Fibroblast of pulmonary artery (primary cell): Measurements from ENCODE around the gene PCDH9.

ENCODE experiments used
- DNase-seq: peaks from one replicate; pipeline ENCODE4 v3.0.0-alpha.2; 2010; ENCODE audit warnings: low read depth
- H3K4me3 ChIP-seq: replicated peaks from 2 replicates; pipeline ENCODE4 v1.5.1; 2011; ENCODE audit warnings: low read depth, mild to moderate bottlenecking, control low read depth, low read length, moderate library complexity
- TF ChIP-seq, protein P1 (sequence below): IDR thresholded peaks from 2 replicates; pipeline ENCODE4 v1.5.1; 2011; ENCODE audit warnings: mild to moderate bottlenecking, control low read depth, low read length, inconsistent platforms; ENCODE audit errors: missing control alignments

The PCDH9 gene

DNA sequence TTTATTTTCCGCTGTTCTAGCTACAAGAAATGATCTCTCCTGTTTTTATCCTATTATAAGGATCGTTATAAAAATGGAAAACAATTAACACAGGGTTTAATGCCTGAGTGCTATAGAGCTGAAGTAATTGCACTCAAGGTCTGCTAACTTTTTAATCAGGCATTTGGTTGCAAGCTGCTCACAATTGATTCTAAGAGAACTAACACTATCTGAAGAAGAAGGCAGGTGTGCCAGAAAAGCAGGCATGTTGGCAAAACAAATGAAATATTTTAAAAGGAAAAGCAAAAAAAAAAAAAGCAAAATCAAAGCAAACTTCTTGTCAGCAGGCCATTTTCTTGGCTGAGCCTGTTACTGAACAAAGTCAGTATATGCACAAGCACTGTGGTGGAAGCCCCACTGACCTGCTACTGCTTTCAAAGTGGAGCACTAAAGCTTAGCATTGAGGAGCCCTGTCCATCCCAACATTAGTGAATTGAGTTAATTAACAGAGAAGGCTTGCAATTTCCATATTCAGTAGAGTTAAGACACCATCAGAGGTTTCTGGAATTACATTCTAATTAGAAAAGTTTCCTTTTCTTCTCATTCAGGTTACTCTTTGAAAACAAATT lies 574.2 kb downstream of the PCDH9 start:
- TF ChIP-seq, protein P1, sequence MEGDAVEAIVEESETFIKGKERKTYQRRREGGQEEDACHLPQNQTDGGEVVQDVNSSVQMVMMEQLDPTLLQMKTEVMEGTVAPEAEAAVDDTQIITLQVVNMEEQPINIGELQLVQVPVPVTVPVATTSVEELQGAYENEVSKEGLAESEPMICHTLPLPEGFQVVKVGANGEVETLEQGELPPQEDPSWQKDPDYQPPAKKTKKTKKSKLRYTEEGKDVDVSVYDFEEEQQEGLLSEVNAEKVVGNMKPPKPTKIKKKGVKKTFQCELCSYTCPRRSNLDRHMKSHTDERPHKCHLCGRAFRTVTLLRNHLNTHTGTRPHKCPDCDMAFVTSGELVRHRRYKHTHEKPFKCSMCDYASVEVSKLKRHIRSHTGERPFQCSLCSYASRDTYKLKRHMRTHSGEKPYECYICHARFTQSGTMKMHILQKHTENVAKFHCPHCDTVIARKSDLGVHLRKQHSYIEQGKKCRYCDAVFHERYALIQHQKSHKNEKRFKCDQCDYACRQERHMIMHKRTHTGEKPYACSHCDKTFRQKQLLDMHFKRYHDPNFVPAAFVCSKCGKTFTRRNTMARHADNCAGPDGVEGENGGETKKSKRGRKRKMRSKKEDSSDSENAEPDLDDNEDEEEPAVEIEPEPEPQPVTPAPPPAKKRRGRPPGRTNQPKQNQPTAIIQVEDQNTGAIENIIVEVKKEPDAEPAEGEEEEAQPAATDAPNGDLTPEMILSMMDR = no peak
- no peak for DNase-seq
- no peak overlapping the region for H3K4me3 ChIP-seq

GRCh38 chr13:66644855-66645460 lies 585.2 kb downstream of the PCDH9 start:
- no peak overlapping the region for H3K4me3 ChIP-seq
- TF ChIP-seq, protein P1 = no peak
- no peak for DNase-seq

DNA sequence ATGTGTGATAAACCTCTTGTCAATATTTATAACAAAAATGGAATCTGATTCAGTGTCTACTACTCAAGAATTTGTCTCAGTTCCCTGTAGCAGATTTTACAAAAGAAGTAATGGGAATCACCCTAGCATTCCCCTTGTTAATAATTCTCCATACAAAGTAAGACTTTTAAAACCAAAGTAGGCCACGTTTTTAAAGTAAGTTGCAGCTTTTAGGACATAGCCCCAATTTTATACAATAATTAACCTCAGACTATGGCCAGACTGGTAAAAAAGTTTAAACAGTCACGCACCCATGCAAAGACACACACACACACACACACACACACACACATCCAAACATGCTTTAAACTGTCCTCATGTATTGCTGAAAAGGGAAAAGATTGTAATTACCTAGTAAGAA lies 589.9 kb downstream of the PCDH9 start:
- no peak for DNase-seq
- TF ChIP-seq, protein P1 = no peak
- H3K4me3 ChIP-seq = no peak overlapping the region

DNA sequence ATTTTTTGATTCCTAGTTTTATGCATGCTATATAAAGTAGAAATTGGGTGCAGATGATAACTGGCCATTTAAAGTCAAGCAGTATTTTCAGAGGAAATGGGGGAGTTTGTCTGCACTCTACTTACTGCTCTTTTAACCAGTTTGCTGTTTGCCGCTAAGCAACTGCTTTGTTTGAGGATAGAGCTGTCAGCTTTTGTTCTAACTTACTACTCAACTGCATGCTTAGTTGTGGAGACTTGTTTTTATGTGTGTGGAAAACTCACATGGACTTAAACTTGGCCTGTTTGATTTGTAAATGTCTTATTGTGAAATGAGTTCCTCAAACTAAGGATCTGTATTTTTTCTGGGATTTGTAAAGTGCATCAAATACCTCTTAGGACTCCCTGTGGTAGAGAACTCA lies 591.1 kb downstream of the PCDH9 start:
- peak; percentile 14 for DNase-seq
- TF ChIP-seq, protein P1 = no peak
- no peak overlapping the region for H3K4me3 ChIP-seq

- peak; percentile 93 for DNase-seq
Measured at GRCh38 chr13:66635526-66635925, 594.6 kb downstream of the PCDH9 start.

DNA sequence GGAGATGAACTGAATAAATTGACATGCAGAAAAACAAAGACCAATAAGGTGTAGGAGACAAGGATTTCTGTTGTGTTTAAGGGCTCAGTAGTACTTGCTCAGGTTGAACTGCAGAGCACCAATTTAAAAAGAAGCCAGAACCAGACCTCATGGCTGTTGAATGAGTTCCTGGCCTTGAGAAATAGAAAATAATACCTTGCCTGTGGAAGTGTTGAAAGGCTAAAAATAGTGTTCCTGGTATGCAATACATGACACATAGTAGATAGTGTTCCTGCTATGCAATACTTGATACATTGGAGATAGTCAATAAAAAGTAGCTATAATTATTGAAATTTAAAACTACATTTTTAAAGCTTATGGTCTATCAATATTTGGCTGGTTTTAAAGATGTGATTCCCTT lies 595.8 kb downstream of the PCDH9 start:
- DNase-seq = peak; percentile 39
- H3K4me3 ChIP-seq = no peak overlapping the region
- TF ChIP-seq, protein P1 = no peak

More at GRCh38 chr13:66635526-66635925, 594.6 kb downstream of the PCDH9 start:
- TF ChIP-seq, protein P1 = no peak
- no peak overlapping the region for H3K4me3 ChIP-seq

DNA sequence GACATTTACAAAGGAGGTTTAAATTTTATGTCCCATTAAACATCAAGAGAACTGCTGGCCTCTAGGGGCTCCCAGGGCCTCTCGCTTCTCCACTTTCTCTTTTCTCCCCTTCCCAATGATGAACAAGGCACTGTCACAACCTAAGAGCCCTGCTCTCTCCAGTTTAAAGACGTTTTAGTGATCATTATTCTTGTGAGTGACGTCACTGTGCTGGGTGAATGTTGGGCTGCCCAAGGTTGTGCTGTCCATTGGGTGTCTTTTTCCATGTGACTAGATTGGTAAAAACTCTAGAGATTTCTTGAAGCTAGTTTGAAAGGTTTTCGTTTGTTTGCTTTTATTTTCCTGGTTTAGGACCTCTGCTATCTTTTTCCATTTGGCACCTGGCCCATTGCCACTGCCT lies 602.6 kb downstream of the PCDH9 start:
- no peak overlapping the region for H3K4me3 ChIP-seq
- TF ChIP-seq, protein P1 = no peak
- no peak for DNase-seq
